Activated CD8-positive, alpha-beta T cell treated with anti-CD3 and anti-CD28 coated beads for 36 hours (primary cell): ENCODE measurements around the gene NRP1. TPM values are rescaled to one million over a fixed set of nuclear protein-coding genes. Genes with fewer than 3 reads are reported as not detected.

Experiments used
- ATAC-seq: fragments of 200-7000 bp; cut with Tn5 transposase; one replicate; pipeline ENCODE4 v1.10.0; 2021; ENCODE audit warnings: mild to moderate bottlenecking, moderate library complexity
- CTCF ChIA-PET: fragments of 350-600 bp; sonication (Branson Sonifier 250); formaldehyde crosslinking; loops from one replicate; lab custom pipeline; 2021; ENCODE audit warnings: antibody characterized with exemption; lab: Charles Lee
- POLR2A ChIA-PET: fragments of 350-600 bp; sonication (Branson Sonifier 250); formaldehyde crosslinking; loops from one replicate; lab custom pipeline; 2021; ENCODE audit warnings: antibody characterized with exemption; lab: Charles Lee
- DNase-seq: peaks from one replicate; pipeline ENCODE4 v3.0.0-alpha.2; 2020
- H3K27ac Mint-ChIP-seq: one replicate; pipeline ENCODE4 v1.8.0; 2021; ENCODE audit warnings: mild to moderate bottlenecking, mixed read lengths
- H3K27me3 Mint-ChIP-seq: one replicate; pipeline ENCODE4 v1.8.0; 2021; ENCODE audit warnings: mixed read lengths
- H3K36me3 Mint-ChIP-seq: one replicate; pipeline ENCODE4 v1.8.0; 2021; ENCODE audit warnings: low read depth, mixed read lengths
- H3K4me1 Mint-ChIP-seq: one replicate; pipeline ENCODE4 v1.8.0; 2021; ENCODE audit warnings: low read depth, mixed read lengths
- H3K4me3 Mint-ChIP-seq: one replicate; pipeline ENCODE4 v1.8.0; 2021; ENCODE audit warnings: mild to moderate bottlenecking, moderate library complexity, mixed read lengths
- H3K9me3 Mint-ChIP-seq: one replicate; pipeline ENCODE4 v1.8.0; 2021; ENCODE audit warnings: mixed read lengths
- CTCF ChIP-seq: fragments of 200-600 bp; IDR thresholded peaks from one replicate; pipeline ENCODE4 v1.8.0; 2022; ENCODE audit warnings: antibody characterized with exemption, mild to moderate bottlenecking
- intact Hi-C: fragments of 100-400 bp; cut with micrococcal nuclease; formaldehyde crosslinking; loops from one replicate; pipeline ENCODE4 v1.10.0; 2022
- total RNA-seq, 2 experiments: library from RNA; stranded (reverse); gene quantifications; one replicate each; pipeline ENCODE4 v1.2.3, GENCODE V29; 2021

The NRP1 gene
- total RNA-seq, 2 experiments from 2014 or later, result 0.22 to 0.79 TPM

GRCh38 chr10:33321516-33321915 lies 13.0 kb downstream of the NRP1 start:
- no peak overlapping the region for H3K4me3 Mint-ChIP-seq
- no peaks in the 10 kb centered on the region for H3K4me1 Mint-ChIP-seq
- intact Hi-C loops, result no loop called here
- no peak for TF ChIP-seq CTCF
- no peaks in the 10 kb centered on the region for H3K9me3 Mint-ChIP-seq
- CTCF ChIA-PET, result no interaction called here
- no peaks in the 10 kb centered on the region for H3K36me3 Mint-ChIP-seq
- peaks cover 9% of the 10 kb centered on the region for H3K27me3 Mint-ChIP-seq
- POLR2A ChIA-PET, result no interaction called here
- no peak for DNase-seq
- ATAC-seq, result no peak
- H3K27ac Mint-ChIP-seq, result no peak overlapping the region

- ChIA-PET CTCF (no interaction called here), POLR2A (no interaction called here)
- Mint-ChIP-seq H3K27me3 (peaks cover 5% of the 10 kb centered on the region), H3K27ac (no peak overlapping the region), H3K36me3 (no peaks in the 10 kb centered on the region), H3K4me3 (no peak overlapping the region), H3K9me3 (no peaks in the 10 kb centered on the region), H3K4me1 (no peaks in the 10 kb centered on the region)
- TF ChIP-seq CTCF, result no peak
- DNase-seq (no peak), ATAC-seq (no peak)
- intact Hi-C loops, result no loop called here
Measured at GRCh38 chr10:33320288-33320687, 14.2 kb downstream of the NRP1 start.

- H3K4me3 Mint-ChIP-seq, result no peak overlapping the region
- no peaks in the 10 kb centered on the region for H3K4me1 Mint-ChIP-seq
- intact Hi-C loops, result no loop called here
- ChIA-PET CTCF (interaction anchor here (1.7 to 3.2 kb wide), 2 partner anchors 16 to 123 kb away, joined by 8 read pairs; no protein-coding TSS in a partner anchor), POLR2A (no interaction called here)
- no peak for TF ChIP-seq CTCF
- ATAC-seq, result no peak
- no peaks in the 10 kb centered on the region for H3K36me3 Mint-ChIP-seq
- no peaks in the 10 kb centered on the region for H3K27me3 Mint-ChIP-seq
- no peak overlapping the region for H3K27ac Mint-ChIP-seq
- no peak for DNase-seq
- H3K9me3 Mint-ChIP-seq, result no peaks in the 10 kb centered on the region
Measured at GRCh38 chr10:33315891-33316290, 18.6 kb downstream of the NRP1 start.

GRCh38 chr10:33314811-33315561 lies 19.5 kb downstream of the NRP1 start:
- Mint-ChIP-seq H3K27me3 (no peaks in the 10 kb centered on the region), H3K27ac (no peak overlapping the region), H3K4me1 (no peaks in the 10 kb centered on the region), H3K4me3 (no peak overlapping the region), H3K9me3 (no peaks in the 10 kb centered on the region), H3K36me3 (no peaks in the 10 kb centered on the region)
- DNase-seq (no peak), ATAC-seq (no peak)
- no peak for TF ChIP-seq CTCF
- intact Hi-C loops, result no loop called here
- POLR2A ChIA-PET, result no interaction called here
- CTCF ChIA-PET, result interaction anchor here (1.0 kb wide), 1 partner anchor 15 kb away, joined by 4 read pairs; no protein-coding TSS in a partner anchor

- intact Hi-C loops, result no loop called here
- ChIA-PET CTCF (interaction anchor here (2.3 kb wide), 1 partner anchor 20 kb away, joined by 6 read pairs; no protein-coding TSS in a partner anchor), POLR2A (no interaction called here)
- no peak for TF ChIP-seq CTCF
- no peaks in the 10 kb centered on the region for H3K36me3 Mint-ChIP-seq
- H3K4me1 Mint-ChIP-seq, result no peaks in the 10 kb centered on the region
- ATAC-seq, result no peak
- H3K27ac Mint-ChIP-seq, result no peak overlapping the region
- H3K27me3 Mint-ChIP-seq, result peaks cover 3% of the 10 kb centered on the region
- no peak for DNase-seq
- H3K9me3 Mint-ChIP-seq, result no peaks in the 10 kb centered on the region
- H3K4me3 Mint-ChIP-seq, result no peak overlapping the region
Measured at GRCh38 chr10:33311640-33312039, 22.8 kb downstream of the NRP1 start.
